ENCODE data around the gene FNDC8.

GRCh38 chr17:35138218-35138617, 16.8 kb downstream of the FNDC8 start:
- TF ChIP-seq, protein P1, sequence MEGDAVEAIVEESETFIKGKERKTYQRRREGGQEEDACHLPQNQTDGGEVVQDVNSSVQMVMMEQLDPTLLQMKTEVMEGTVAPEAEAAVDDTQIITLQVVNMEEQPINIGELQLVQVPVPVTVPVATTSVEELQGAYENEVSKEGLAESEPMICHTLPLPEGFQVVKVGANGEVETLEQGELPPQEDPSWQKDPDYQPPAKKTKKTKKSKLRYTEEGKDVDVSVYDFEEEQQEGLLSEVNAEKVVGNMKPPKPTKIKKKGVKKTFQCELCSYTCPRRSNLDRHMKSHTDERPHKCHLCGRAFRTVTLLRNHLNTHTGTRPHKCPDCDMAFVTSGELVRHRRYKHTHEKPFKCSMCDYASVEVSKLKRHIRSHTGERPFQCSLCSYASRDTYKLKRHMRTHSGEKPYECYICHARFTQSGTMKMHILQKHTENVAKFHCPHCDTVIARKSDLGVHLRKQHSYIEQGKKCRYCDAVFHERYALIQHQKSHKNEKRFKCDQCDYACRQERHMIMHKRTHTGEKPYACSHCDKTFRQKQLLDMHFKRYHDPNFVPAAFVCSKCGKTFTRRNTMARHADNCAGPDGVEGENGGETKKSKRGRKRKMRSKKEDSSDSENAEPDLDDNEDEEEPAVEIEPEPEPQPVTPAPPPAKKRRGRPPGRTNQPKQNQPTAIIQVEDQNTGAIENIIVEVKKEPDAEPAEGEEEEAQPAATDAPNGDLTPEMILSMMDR (IDR thresholded peaks at IDR 0.05; ENCODE audit: low read depth, low read length, poor library complexity, severe bottlenecking): no peak
- TF ChIP-seq EZH2phosphoT487 (IDR thresholded peaks at IDR 0.05; ENCODE audit: borderline replicate concordance, low read length): no peak
